Gastrocnemius medialis (tissue), 4 donors: ENCODE results near the gene COL4A1. TPM values are rescaled to one million over a fixed set of nuclear protein-coding genes. Genes with fewer than 3 reads are reported as not detected.

Source experiments
- ATAC-seq, 2 donors: fragments of 150-250 bp; one replicate each; pipeline ENCODE4 v1.9.1; 2016
- DNase-seq, 2 donors: peaks; one replicate each; pipeline ENCODE4 v3.0.0-alpha.2; 2019
- H3K27ac ChIP-seq, 4 donors: fragments of 200-600 bp; sonication (generic); 1 replicate in 1 of 4; 2 replicates in 3 of 4; pipeline ENCODE4 v1.5.1; 2016 to 2018; ENCODE audit warnings: mild to moderate bottlenecking in 2 of 4, moderate library complexity in 1 of 4
- H3K27me3 ChIP-seq, 3 donors: fragments of 200-600 bp; sonication (generic) in 2 of 3; 1 replicate in 1 of 3; 2 replicates in 2 of 3; pipeline versions ENCODE4 v1.5.1 to v1.6.0; 2016 to 2019; ENCODE audit warnings: mild to moderate bottlenecking in 1 of 3, moderate library complexity in 1 of 3
- H3K36me3 ChIP-seq, 2 donors: fragments of 200-600 bp; sonication (generic) in 1 of 2; one replicate each; pipeline ENCODE4 v1.5.1; 2017 to 2018
- H3K4me1 ChIP-seq, 2 donors: fragments of 200-600 bp; sonication (generic) in 1 of 2; one replicate each; pipeline ENCODE4 v1.5.1; 2016 to 2017; ENCODE audit warnings: mild to moderate bottlenecking in 2 of 2
- H3K4me3 ChIP-seq, 4 donors: fragments of 200-600 bp; sonication (generic) in 3 of 4; 1 replicate in 1 of 4; 2 replicates in 3 of 4; pipeline ENCODE4 v1.5.1; 2016 to 2019; ENCODE audit warnings: mild to moderate bottlenecking in 2 of 4
- H3K9me3 ChIP-seq, 3 donors: fragments of 200-600 bp; sonication (generic) in 2 of 3; 1 replicate in 1 of 3; 2 replicates in 2 of 3; pipeline ENCODE4 v1.5.1; 2016 to 2019
- CTCF ChIP-seq, 5 experiments: fragments of 450-650 bp in 3 of 5; fragments of 200-600 bp in 2 of 5; sonication (generic) in 2 of 5; IDR thresholded peaks in 4 of 5; conservative IDR thresholded peaks in 1 of 5; 1 replicate in 4 of 5; 2 replicates in 1 of 5; pipeline ENCODE4 v1.5.1; 2016 to 2019; ENCODE audit warnings: antibody characterized with exemption in 5 of 5, mild to moderate bottlenecking in 3 of 5, moderate library complexity in 3 of 5
- POLR2A ChIP-seq, 2 donors: fragments of 450-650 bp; IDR thresholded peaks; one replicate each; pipeline ENCODE4 v1.6.1; 2017; ENCODE audit warnings: antibody characterized with exemption in 2 of 2, mild to moderate bottlenecking in 2 of 2, moderate library complexity in 2 of 2
- in situ Hi-C, 4 donors: fragments of 200-750 bp; cut with MboI; loops; one replicate each; pipeline versions ENCODE4 v1.15.0 to v1.8.0; 2017; ENCODE audit warnings: low sequenced_read_pairs in 4 of 4
- intact Hi-C: fragments of 100-400 bp; cut with DNase I; formaldehyde crosslinking; loops from one replicate; pipeline ENCODE4 v1.15.1; 2023; ENCODE audit warnings: low total_unique reads
- total RNA-seq, 4 donors: library from RNA; depleted of rRNA; stranded (reverse); fragments of >200 nt; gene quantifications; one replicate each; pipeline versions ENCODE4 v1.1.0 to v1.2.3, GENCODE V29; 2016

The COL4A1 gene
- total RNA-seq, 4 donors from 2014 or later = 60.5 to 127 (median 120) TPM

GRCh38 chr13:110119935-110120905, 186.7 kb downstream of the COL4A1 start:
- Histone ChIP-seq H3K27ac (no peak overlapping the region), H3K9me3 (no peaks in the 10 kb centered on the region), H3K4me3 (no peak overlapping the region), H3K27me3 (peaks cover 0 to 2% (median 0%) of the 10 kb centered on the region in 3 donors), H3K36me3 (no peaks in the 10 kb centered on the region), H3K4me1 (no peaks in the 10 kb centered on the region)
- ATAC-seq = no peak
- DNase-seq = no peak
- in situ Hi-C loops (loop anchor here (10.0 to 25.0 kb wide), 7 partner anchors 185 to 1158 kb away; partner anchors contain the start of gene IRS2 (in 2 of the 4)), intact Hi-C loops (no loop called here)
- TF ChIP-seq POLR2A (IDR thresholded peaks at IDR 0.05) (no peak), CTCF (IDR thresholded peaks at IDR 0.05 in 4 of 5, conservative IDR thresholded peaks at IDR 0.05 in 1 of 5) (no peak)

- Histone ChIP-seq H3K9me3 (no peaks in the 10 kb centered on the region), H3K27ac (no peak overlapping the region), H3K4me3 (no peak overlapping the region), H3K27me3 (peaks cover 0 to 2% (median 0%) of the 10 kb centered on the region in 3 donors), H3K36me3 (no peaks in the 10 kb centered on the region), H3K4me1 (peaks cover 0 to 6% of the 10 kb centered on the region in 2 donors)
- DNase-seq = no peak
- intact Hi-C loops = no loop called here
- in situ Hi-C loops = loop anchor here (10.0 to 25.0 kb wide), 7 partner anchors 183 to 1156 kb away; partner anchors contain the start of gene IRS2 (in 2 of the 4)
- TF ChIP-seq CTCF (IDR thresholded peaks at IDR 0.05 in 4 of 5, conservative IDR thresholded peaks at IDR 0.05 in 1 of 5) (no peak), POLR2A (IDR thresholded peaks at IDR 0.05) (no peak)
- ATAC-seq = no peak
Measured at GRCh38 chr13:110118106-110118505, 188.9 kb downstream of the COL4A1 start.

- TF ChIP-seq CTCF (IDR thresholded peaks at IDR 0.05 in 4 of 5, conservative IDR thresholded peaks at IDR 0.05 in 1 of 5) = peak; percentile 66 to 84 (median 78)
- TF ChIP-seq POLR2A (IDR thresholded peaks at IDR 0.05) = no peak
- no peaks in the 10 kb centered on the region for H3K36me3 ChIP-seq
- ATAC-seq = peak; percentile 38 to 40
Measured at GRCh38 chr13:110116072-110116487, 190.9 kb downstream of the COL4A1 start.

GRCh38 chr13:110115591-110115990, 191.4 kb downstream of the COL4A1 start:
- intact Hi-C loops = no loop called here
- H3K4me1 ChIP-seq = peaks cover 6 to 13% of the 10 kb centered on the region in 2 donors
- H3K9me3 ChIP-seq = no peaks in the 10 kb centered on the region
- in situ Hi-C loops = loop anchor here (10.0 to 25.0 kb wide), 7 partner anchors 181 to 1153 kb away; partner anchors contain the start of gene IRS2 (in 2 of the 4)
- TF ChIP-seq CTCF (IDR thresholded peaks at IDR 0.05 in 4 of 5, conservative IDR thresholded peaks at IDR 0.05 in 1 of 5) = no peak
- TF ChIP-seq POLR2A (IDR thresholded peaks at IDR 0.05) = no peak
- no peaks in the 10 kb centered on the region for H3K36me3 ChIP-seq
- ATAC-seq = no peak
- peaks cover 0 to 2% (median 0%) of the 10 kb centered on the region in 3 donors for H3K27me3 ChIP-seq
- no peak for DNase-seq
- no peak overlapping the region for H3K27ac ChIP-seq
- no peak overlapping the region for H3K4me3 ChIP-seq

More at GRCh38 chr13:110116072-110116487, 190.9 kb downstream of the COL4A1 start:
- H3K9me3 ChIP-seq = no peaks in the 10 kb centered on the region
- in situ Hi-C loops (loop anchor here (10.0 to 25.0 kb wide), 7 partner anchors 181 to 1154 kb away; partner anchors contain the start of gene IRS2 (in 2 of the 4)), intact Hi-C loops (no loop called here)
- H3K4me3 ChIP-seq = no peak overlapping the region
- H3K27me3 ChIP-seq = peaks cover 0 to 2% (median 0%) of the 10 kb centered on the region in 3 donors
- H3K27ac ChIP-seq = no peak overlapping the region
- DNase-seq = peak in 1 of 2 donors; percentile 63
- H3K4me1 ChIP-seq = peaks cover 6 to 12% of the 10 kb centered on the region in 2 donors
